PC-3 (cell line): ENCODE results near the gene GPC1. TPM values are rescaled to one million over a fixed set of nuclear protein-coding genes. Genes with fewer than 3 reads are reported as not detected.

ENCODE experiments used
- ATAC-seq: fragments of 200-7000 bp; cut with Tn5 transposase; 2 replicates; pipeline ENCODE4 v1.9.1; 2020; ENCODE audit warnings: mild to moderate bottlenecking, moderate library complexity
- BruUV-seq: library from RNA; stranded (reverse); fragments of 400-500 nt; replicated peaks from 2 replicates; lab custom pipeline; 2021; lab: Mats Ljungman, UMichigan
- CTCF ChIA-PET: fragments of 300-600 bp; sonication (Branson Sonifier 250); formaldehyde crosslinking; loops from one replicate; lab custom pipeline; 2022; ENCODE audit warnings: antibody characterized with exemption; lab: Charles Lee
- POLR2A ChIA-PET: fragments of 300-600 bp; sonication (Branson Sonifier 250); formaldehyde crosslinking; loops from one replicate; lab custom pipeline; 2022; ENCODE audit warnings: antibody characterized with exemption; ENCODE audit not compliant: unreplicated experiment; lab: Charles Lee
- DNase-seq: peaks from one replicate; pipeline ENCODE4 v3.0.0-alpha.2; 2015
- H2AFZ ChIP-seq: fragments of 300-600 bp; sonication (generic); 2 replicates; pipeline ENCODE4 v1.6.0; 2016; ENCODE audit warnings: antibody characterized with exemption, low read length
- H3F3A ChIP-seq: fragments of 300-600 bp; sonication (generic); one replicate; pipeline ENCODE4 v1.6.0; 2017; ENCODE audit warnings: antibody characterized with exemption, low read length, control low read depth, mild to moderate bottlenecking; ENCODE audit not compliant: unreplicated experiment
- H3K27ac ChIP-seq: fragments of 300-600 bp; sonication (generic); 2 replicates; pipeline ENCODE4 v1.5.1; 2016; ENCODE audit warnings: mild to moderate bottlenecking, low read length
- H3K27me3 ChIP-seq: fragments of 300-600 bp; sonication (generic); 2 replicates; pipeline ENCODE4 v1.6.1; 2016; ENCODE audit warnings: low read length, mixed read lengths
- H3K36me3 ChIP-seq: fragments of 300-600 bp; sonication (generic); 2 replicates; pipeline ENCODE4 v1.6.1; 2016; ENCODE audit warnings: low read depth, mixed run types, low read length, mixed read lengths
- H3K4me1 ChIP-seq: fragments of 300-600 bp; sonication (generic); 2 replicates; pipeline ENCODE4 v1.5.1; 2016; ENCODE audit warnings: low read length; ENCODE audit not compliant: insufficient read depth
- H3K4me2 ChIP-seq: fragments of 300-600 bp; sonication (generic); 2 replicates; pipeline ENCODE4 v1.6.0; 2016; ENCODE audit warnings: low read length
- H3K4me3 ChIP-seq: fragments of 300-600 bp; sonication (generic); 2 replicates; pipeline ENCODE4 v1.5.1; 2016; ENCODE audit warnings: mild to moderate bottlenecking, low read length, mixed read lengths
- H3K79me2 ChIP-seq: fragments of 300-600 bp; sonication (generic); 2 replicates; pipeline ENCODE4 v1.6.1; 2017; ENCODE audit warnings: low read length, mixed read lengths
- H3K9ac ChIP-seq: fragments of 300-600 bp; sonication (generic); 2 replicates; pipeline ENCODE4 v1.6.0; 2016; ENCODE audit warnings: mild to moderate bottlenecking, low read length
- H3K9me2 ChIP-seq: fragments of 300-600 bp; sonication (generic); replicated peaks from 2 replicates; pipeline ENCODE4 v1.6.1; 2016; ENCODE audit warnings: mixed run types, low read length, mixed read lengths
- H3K9me3 ChIP-seq: fragments of 300-600 bp; sonication (generic); 2 replicates; pipeline ENCODE4 v1.6.1; 2016; ENCODE audit warnings: low read length, mixed read lengths
- H4K20me1 ChIP-seq: fragments of 300-600 bp; sonication (generic); 2 replicates; pipeline ENCODE4 v1.6.1; 2016; ENCODE audit warnings: low read length, mixed read lengths
- CTCF ChIP-seq: fragments of 300-600 bp; sonication (generic); conservative IDR thresholded peaks from 2 replicates; pipeline ENCODE4 v1.5.1; 2017; ENCODE audit warnings: antibody characterized with exemption, low read depth, mild to moderate bottlenecking, low read length
- EZH2 ChIP-seq: fragments of 300-600 bp; sonication (generic); IDR thresholded peaks from one replicate; pipeline ENCODE4 v1.6.1; 2017; ENCODE audit warnings: antibody characterized with exemption, mild to moderate bottlenecking, low read length; ENCODE audit not compliant: unreplicated experiment
- EZH2phosphoT487 ChIP-seq: fragments of 300-600 bp; sonication (generic); IDR thresholded peaks from 2 replicates; pipeline ENCODE4 v1.6.1; 2018; ENCODE audit warnings: mild to moderate bottlenecking, antibody characterized with exemption, low read length, borderline replicate concordance
- intact Hi-C: fragments of 100-400 bp; cut with micrococcal nuclease; formaldehyde crosslinking; loops from 2 replicates; pipeline ENCODE4 v1.9.0; 2023
- total RNA-seq: library from RNA; depleted of rRNA; stranded (reverse); fragments of >200 nt; gene quantifications from 2 replicates; pipeline ENCODE4 v1.2.3, GENCODE V29; 2014

GPC1 gene
- total RNA-seq, 1 experiment from 2014 or later = 37.1 TPM

- ChIA-PET CTCF (no interaction called here), POLR2A (no interaction called here)
- intact Hi-C loops = no loop called here
Measured at GRCh38 chr2:240506406-240507059, 71.1 kb downstream of the GPC1 start.

DNA sequence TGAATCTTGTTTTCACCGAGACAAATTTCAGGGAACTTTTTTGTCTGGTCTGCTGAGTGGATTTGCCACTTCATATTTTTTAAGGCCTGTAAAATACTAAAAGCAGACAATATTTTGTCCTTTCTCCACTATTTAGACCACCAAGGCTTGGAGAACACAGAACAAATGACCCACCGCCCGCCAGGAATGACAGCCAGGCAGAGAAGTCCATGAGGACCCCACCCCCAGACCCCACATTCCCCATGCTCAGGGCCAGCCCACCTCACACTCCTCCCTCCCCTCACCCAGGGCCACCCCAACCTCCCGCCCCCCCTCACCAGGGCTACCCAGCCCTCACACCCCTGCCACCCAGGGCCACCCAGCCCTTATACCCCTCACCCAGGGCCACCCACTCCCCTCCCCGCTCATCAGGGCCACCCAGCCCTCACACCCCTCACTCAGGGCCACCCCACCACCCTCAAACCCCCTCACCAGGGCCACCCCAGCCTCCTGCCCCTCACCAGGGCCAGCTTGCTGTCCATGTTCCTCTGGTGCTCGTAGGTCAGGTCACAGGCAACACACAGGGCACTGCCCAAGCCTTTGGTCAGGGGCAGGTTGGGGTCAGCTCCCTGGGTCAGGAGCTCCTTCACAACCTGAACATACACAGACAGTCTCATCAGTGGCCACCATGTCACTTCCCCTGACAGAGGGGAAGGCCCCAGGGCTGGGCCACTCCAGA, 71.8 kb downstream of the GPC1 start:
- no TSS peak for BruUV-seq
- DNase-seq (no peak), ATAC-seq (no peak)
- Histone ChIP-seq H4K20me1 (no peaks in the 10 kb centered on the region), H3K79me2 (no peaks in the 10 kb centered on the region), H3K27me3 (no peaks in the 10 kb centered on the region), H3K9me2 (no peaks in the 10 kb centered on the region), H3K4me3 (no peak overlapping the region), H3K4me1 (no peaks in the 10 kb centered on the region), H3K27ac (no peak overlapping the region), H3K4me2 (no peak overlapping the region), H3K9ac (no peak overlapping the region), H2AFZ (no peak overlapping the region), H3K9me3 (no peaks in the 10 kb centered on the region), H3F3A (no peaks in the 10 kb centered on the region), H3K36me3 (no peaks in the 10 kb centered on the region)
- intact Hi-C loops = no loop called here
- no peak for TF ChIP-seq EZH2
- no peak for TF ChIP-seq CTCF
- no peak for TF ChIP-seq EZH2phosphoT487
- ChIA-PET POLR2A (no interaction called here), CTCF (no interaction called here)

More at GRCh38 chr2:240506406-240507059, 71.1 kb downstream of the GPC1 start:
- no peaks in the 10 kb centered on the region for H3K36me3 ChIP-seq
- DNase-seq (no peak), ATAC-seq (no peak)
- H3K9me3 ChIP-seq = no peaks in the 10 kb centered on the region
- TF ChIP-seq EZH2 = no peak
- TF ChIP-seq CTCF = no peak
- TF ChIP-seq EZH2phosphoT487 = no peak
- no peaks in the 10 kb centered on the region for H3K9me2 ChIP-seq
- BruUV-seq = no TSS peak
- H3K4me2 ChIP-seq = no peak overlapping the region
- H3F3A ChIP-seq = no peaks in the 10 kb centered on the region
- no peaks in the 10 kb centered on the region for H3K79me2 ChIP-seq
- no peaks in the 10 kb centered on the region for H3K27me3 ChIP-seq
- H3K9ac ChIP-seq = no peak overlapping the region
- no peak overlapping the region for H2AFZ ChIP-seq
- no peaks in the 10 kb centered on the region for H3K4me1 ChIP-seq
- H4K20me1 ChIP-seq = no peaks in the 10 kb centered on the region
- H3K27ac ChIP-seq = no peak overlapping the region
- no peak overlapping the region for H3K4me3 ChIP-seq

DNA sequence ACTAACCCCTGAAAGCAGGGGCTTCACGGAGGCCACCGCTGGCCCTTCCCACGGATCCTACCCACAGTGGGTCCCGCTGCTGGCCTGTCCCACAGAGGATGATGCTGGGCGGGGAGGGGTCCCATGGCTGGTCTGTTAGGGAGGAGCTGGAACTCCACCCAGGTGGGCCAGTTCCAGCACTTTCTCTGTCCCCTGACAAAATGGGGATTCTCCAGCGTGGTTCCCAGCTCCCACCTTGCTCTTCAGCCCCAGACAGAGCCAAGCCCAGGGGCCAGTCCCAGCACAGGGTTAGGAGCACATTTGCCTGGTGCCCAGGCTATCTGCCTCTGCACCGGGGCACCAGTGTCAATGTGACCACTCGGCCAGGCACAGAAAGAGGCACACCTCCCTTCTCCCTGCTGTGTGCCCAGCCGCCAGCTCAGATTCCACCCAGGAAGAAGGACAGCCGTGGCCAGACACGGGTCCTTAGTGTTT, 72.4 kb downstream of the GPC1 start:
- no peak overlapping the region for H3K9ac ChIP-seq
- no peaks in the 10 kb centered on the region for H3F3A ChIP-seq
- CTCF ChIA-PET = no interaction called here
- H4K20me1 ChIP-seq = no peaks in the 10 kb centered on the region
- no peaks in the 10 kb centered on the region for H3K9me3 ChIP-seq
- no peaks in the 10 kb centered on the region for H3K79me2 ChIP-seq
- ATAC-seq (no peak), DNase-seq (no peak)
- intact Hi-C loops = no loop called here
- H3K27me3 ChIP-seq = no peaks in the 10 kb centered on the region
- no peak overlapping the region for H3K4me3 ChIP-seq
- POLR2A ChIA-PET = no interaction called here
- H3K4me2 ChIP-seq = no peak overlapping the region
- H3K27ac ChIP-seq = no peak overlapping the region
- no peaks in the 10 kb centered on the region for H3K9me2 ChIP-seq
- H2AFZ ChIP-seq = no peak overlapping the region
- TF ChIP-seq EZH2 (no peak), EZH2phosphoT487 (no peak), CTCF (no peak)
- no peaks in the 10 kb centered on the region for H3K36me3 ChIP-seq
- BruUV-seq = no TSS peak
- no peaks in the 10 kb centered on the region for H3K4me1 ChIP-seq
